ENCODE results near the gene PURB.

- TF ChIP-seq CTCF (conservative IDR thresholded peaks at IDR 0.05; ENCODE audit: low read depth, low read length) (no peak), SMC3 (IDR thresholded peaks at IDR 0.05; ENCODE audit: low read depth, low read length) (no peak), POLR2A (IDR thresholded peaks at IDR 0.05; ENCODE audit: low read depth, low read length) (no peak), USF2 (IDR thresholded peaks at IDR 0.05; ENCODE audit: low read depth, low read length) (no peak), BHLHE40 (IDR thresholded peaks at IDR 0.05; ENCODE audit: low read depth, low read length) (no peak), MXI1 (IDR thresholded peaks at IDR 0.05; ENCODE audit: borderline replicate concordance, low read depth, low read length) (no peak), MAFK (IDR thresholded peaks at IDR 0.05; ENCODE audit: low read depth, low read length) (no peak), RAD21 (IDR thresholded peaks at IDR 0.05; ENCODE audit: low read length) (no peak), RCOR1 (IDR thresholded peaks at IDR 0.05; ENCODE audit: insufficient replicate concordance, low read length) (no peak), ELK1 (IDR thresholded peaks at IDR 0.05; ENCODE audit: borderline replicate concordance, low read depth, low read length) (no peak), FOS (IDR thresholded peaks at IDR 0.05; ENCODE audit: low read depth, low read length) (no peak), MAZ (IDR thresholded peaks at IDR 0.05; ENCODE audit: borderline replicate concordance, low read depth, low read length) (no peak)
These were observed 8.4 kb upstream of the PURB start for GRCh38 chr7:44893710-44894234.
